Measurements from ENCODE around the gene CDC25A.
A peak's percentile ranks its signal among the peaks of the same experiment; 100 is the strongest.

CDC25A gene

DNA sequence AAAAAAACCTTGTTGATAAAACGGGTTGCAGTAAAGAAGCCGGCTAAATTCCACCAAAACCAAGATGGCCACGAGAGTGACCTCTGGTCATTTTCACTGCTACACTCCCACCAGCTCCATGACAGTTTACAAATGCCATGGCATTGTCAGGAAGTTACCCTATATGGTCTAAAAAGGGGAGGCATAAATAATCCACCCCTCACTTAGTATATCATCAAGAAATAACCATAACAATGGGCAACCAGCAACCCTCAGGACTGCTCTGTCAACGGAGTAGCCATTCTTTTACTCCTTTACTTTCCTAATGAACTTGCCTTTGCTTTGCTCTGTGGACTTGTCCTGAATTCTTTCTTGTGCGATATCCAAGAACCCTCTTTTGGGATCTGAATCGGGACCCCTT is 14.4 kb upstream of the CDC25A start:
- H3K4me2 ChIP-seq = no peak overlapping the region
- no peak overlapping the region for H3K9ac ChIP-seq
- H3K27me3 ChIP-seq = no peaks in the 10 kb centered on the region
- H3K4me3 ChIP-seq = no peak overlapping the region
- peaks cover 4% of the 10 kb centered on the region for H3K4me1 ChIP-seq
- no peaks in the 10 kb centered on the region for H4K20me1 ChIP-seq
- no peak for TF ChIP-seq Cebpa-rat (IDR thresholded peaks at IDR 0.05)
- no peaks in the 10 kb centered on the region for H3K36me3 ChIP-seq
- H3K9me3 ChIP-seq = no peaks in the 10 kb centered on the region
- no peak overlapping the region for H3K27ac ChIP-seq

- no peaks in the 10 kb centered on the region for H3K27me3 ChIP-seq
- TF ChIP-seq Cebpa-rat (IDR thresholded peaks at IDR 0.05) = no peak
These were observed 10.9 kb upstream of the CDC25A start for GRCh38 chr3:48199117-48199516.

GRCh38 chr3:48196611-48197010 is 8.4 kb upstream of the CDC25A start:
- no peak overlapping the region for H3K4me3 ChIP-seq
- no peaks in the 10 kb centered on the region for H4K20me1 ChIP-seq
- no peaks in the 10 kb centered on the region for H3K9me3 ChIP-seq
- H3K4me2 ChIP-seq = peak overlapping the region; percentile 57; the same call in 1 of the 2 replicates
- peaks cover 22% of the 10 kb centered on the region for H3K4me1 ChIP-seq
- no peak overlapping the region for H3K27ac ChIP-seq
- H3K36me3 ChIP-seq = no peaks in the 10 kb centered on the region
- TF ChIP-seq Cebpa-rat (IDR thresholded peaks at IDR 0.05) = no peak
- no peak overlapping the region for H3K9ac ChIP-seq
- no peaks in the 10 kb centered on the region for H3K27me3 ChIP-seq

More at GRCh38 chr3:48199117-48199516, 10.9 kb upstream of the CDC25A start:
- Histone ChIP-seq H3K9me3 (no peaks in the 10 kb centered on the region), H3K4me1 (peaks cover 22% of the 10 kb centered on the region), H3K9ac (no peak overlapping the region), H3K36me3 (no peaks in the 10 kb centered on the region), H4K20me1 (no peaks in the 10 kb centered on the region), H3K27ac (no peak overlapping the region), H3K4me3 (no peak overlapping the region), H3K4me2 (no peak overlapping the region)

DNA sequence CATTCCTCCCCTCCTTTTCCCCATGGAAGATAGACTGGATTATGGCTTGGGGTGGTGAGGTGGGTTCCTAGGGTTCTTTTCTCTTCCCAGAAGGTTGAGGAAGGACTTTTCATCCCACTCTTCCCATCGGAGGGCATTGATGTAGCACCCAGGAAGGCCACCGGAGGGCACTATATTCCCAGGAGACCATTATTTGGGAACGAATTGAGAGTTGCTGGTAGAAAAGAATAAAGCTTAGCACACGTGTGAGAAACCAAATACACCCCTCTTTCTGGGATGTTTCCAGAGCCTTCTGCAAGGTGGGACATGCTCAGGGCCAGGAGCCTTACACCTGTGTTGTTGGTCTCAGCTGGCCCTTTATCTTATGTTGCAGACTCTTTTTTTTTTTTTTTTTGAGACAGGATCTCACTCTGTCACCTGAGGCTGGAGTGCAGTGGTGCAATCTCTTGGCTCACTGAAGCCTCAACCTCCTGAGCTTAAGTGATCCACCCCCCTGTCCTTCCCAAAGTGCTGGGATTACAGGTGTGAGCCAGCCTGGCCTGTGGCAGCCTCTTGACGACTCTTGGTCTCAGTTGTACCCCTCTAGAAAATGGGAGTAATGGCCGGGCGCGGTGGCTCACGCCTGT is 6.3 kb upstream of the CDC25A start:
- H3K9me3 ChIP-seq = no peaks in the 10 kb centered on the region
- H3K4me3 ChIP-seq = no peak overlapping the region
- H3K27ac ChIP-seq = no peak overlapping the region
- H3K4me1 ChIP-seq = peaks cover 31% of the 10 kb centered on the region
- no peaks in the 10 kb centered on the region for H3K27me3 ChIP-seq
- TF ChIP-seq Cebpa-rat (IDR thresholded peaks at IDR 0.05) = no peak
- no peak overlapping the region for H3K9ac ChIP-seq
- no peaks in the 10 kb centered on the region for H4K20me1 ChIP-seq
- H3K4me2 ChIP-seq = no peak overlapping the region
- H3K36me3 ChIP-seq = no peaks in the 10 kb centered on the region

DNA sequence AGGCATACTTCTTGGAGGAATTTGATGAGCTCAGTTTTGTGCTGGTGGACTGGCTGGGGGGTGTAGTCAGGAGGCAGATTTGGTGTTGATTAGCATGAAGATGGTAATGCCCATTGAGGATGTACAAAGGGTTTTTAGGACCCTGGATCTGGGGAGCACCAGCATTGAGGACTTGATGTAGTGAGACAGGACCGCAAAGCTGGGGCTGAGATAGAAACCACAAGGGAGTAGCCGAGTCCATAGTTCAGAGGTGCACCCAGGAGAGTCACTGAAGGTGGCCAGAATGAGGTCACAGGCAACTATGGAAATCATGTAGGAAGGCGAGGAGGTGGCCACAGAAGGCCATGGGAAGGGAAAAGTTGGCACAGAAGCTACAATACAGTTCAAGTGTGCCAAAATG is 2.7 kb upstream of the CDC25A start:
- H3K9me3 ChIP-seq = no peaks in the 10 kb centered on the region
- H3K27ac ChIP-seq = no peak overlapping the region
- no peak overlapping the region for H3K9ac ChIP-seq
- peaks cover 4% of the 10 kb centered on the region; the same call in 1 of the 2 replicates for H3K36me3 ChIP-seq
- H3K4me1 ChIP-seq = peaks cover 26% of the 10 kb centered on the region
- H3K27me3 ChIP-seq = no peaks in the 10 kb centered on the region
- H4K20me1 ChIP-seq = no peaks in the 10 kb centered on the region
- no peak for TF ChIP-seq Cebpa-rat (IDR thresholded peaks at IDR 0.05)
- H3K4me2 ChIP-seq = no peak overlapping the region
- H3K4me3 ChIP-seq = no peak overlapping the region

- Histone ChIP-seq H3K4me1 (peaks cover 30% of the 10 kb centered on the region), H4K20me1 (no peaks in the 10 kb centered on the region), H3K27ac (no peak overlapping the region), H3K4me2 (no peak overlapping the region; the same call in 1 of the 2 replicates), H3K9ac (no peak overlapping the region), H3K27me3 (no peaks in the 10 kb centered on the region), H3K4me3 (no peak overlapping the region), H3K36me3 (peaks cover 20% of the 10 kb centered on the region), H3K9me3 (no peaks in the 10 kb centered on the region)
- TF ChIP-seq Cebpa-rat (IDR thresholded peaks at IDR 0.05) = no peak
These were observed 1.1 kb upstream of the CDC25A start for GRCh38 chr3:48189321-48189720.

GRCh38 chr3:48187579-48188265 is 495 bp downstream of the CDC25A start:
- H3K27me3 ChIP-seq = no peaks in the 10 kb centered on the region
- H3K4me2 ChIP-seq = peak overlapping the region; percentile 81
- peaks cover 30% of the 10 kb centered on the region for H3K4me1 ChIP-seq
- H3K27ac ChIP-seq = peak overlapping the region; percentile 87
- H3K4me3 ChIP-seq = peak overlapping the region; percentile 96
- no peak for TF ChIP-seq Cebpa-rat (IDR thresholded peaks at IDR 0.05)
- peaks cover 36% of the 10 kb centered on the region for H3K36me3 ChIP-seq
- H4K20me1 ChIP-seq = no peaks in the 10 kb centered on the region
- no peaks in the 10 kb centered on the region for H3K9me3 ChIP-seq
- peak overlapping the region; percentile 93 for H3K9ac ChIP-seq

GRCh38 chr3:48187301-48187578 is 977 bp downstream of the CDC25A start:
- Histone ChIP-seq H3K4me1 (peaks cover 30% of the 10 kb centered on the region), H4K20me1 (no peaks in the 10 kb centered on the region; the same call in 1 of the 2 replicates), H3K4me2 (peak overlapping the region; percentile 81), H3K4me3 (peak overlapping the region; percentile 96), H3K27me3 (no peaks in the 10 kb centered on the region), H3K9ac (peak overlapping the region; percentile 93), H3K9me3 (no peaks in the 10 kb centered on the region), H3K36me3 (peaks cover 41% of the 10 kb centered on the region), H3K27ac (peak overlapping the region; percentile 87)
- no peak for TF ChIP-seq Cebpa-rat (IDR thresholded peaks at IDR 0.05)

GRCh38 chr3:48186631-48187300 is 1.5 kb downstream of the CDC25A start:
- no peak for TF ChIP-seq Cebpa-rat (IDR thresholded peaks at IDR 0.05)
- H3K27me3 ChIP-seq = no peaks in the 10 kb centered on the region
- peak overlapping the region; percentile 81 for H3K4me2 ChIP-seq
- peaks cover 30% of the 10 kb centered on the region for H3K4me1 ChIP-seq
- no peaks in the 10 kb centered on the region; the same call in 1 of the 2 replicates for H4K20me1 ChIP-seq
- H3K36me3 ChIP-seq = peaks cover 46% of the 10 kb centered on the region
- peak overlapping the region; percentile 87 for H3K27ac ChIP-seq
- peak overlapping the region; percentile 96 for H3K4me3 ChIP-seq
- H3K9ac ChIP-seq = peak overlapping the region; percentile 93
- no peaks in the 10 kb centered on the region for H3K9me3 ChIP-seq

- Histone ChIP-seq H3K27me3 (no peaks in the 10 kb centered on the region), H3K27ac (no peak overlapping the region), H3K9me3 (no peaks in the 10 kb centered on the region), H3K4me1 (peaks cover 26% of the 10 kb centered on the region), H4K20me1 (peaks cover 14% of the 10 kb centered on the region; the same call in 1 of the 2 replicates), H3K4me3 (no peak overlapping the region), H3K9ac (peak overlapping the region; percentile 93; the same call in 1 of the 2 replicates), H3K4me2 (no peak overlapping the region), H3K36me3 (peaks cover 62% of the 10 kb centered on the region)
- no peak for TF ChIP-seq Cebpa-rat (IDR thresholded peaks at IDR 0.05)
These were observed 3.1 kb downstream of the CDC25A start for GRCh38 chr3:48185129-48185528.
